Liver (tissue), 2 donors: Measurements from ENCODE around the gene GABRR3.

Source experiments
- YY1 ChIP-seq: IDR thresholded peaks from 2 replicates; pipeline ENCODE4 v1.6.1; 2016; ENCODE audit warnings: antibody characterized with exemption, mild to moderate bottlenecking
- TF ChIP-seq, protein P1 (sequence below): fragments of 150-350 bp; IDR thresholded peaks from 2 replicates; pipeline ENCODE4 v1.5.1; 2017; ENCODE audit warnings: improper control_type of control experiment, low read depth, low read length; ENCODE audit not compliant: missing input control
- donor health status: healthy.

DNA sequence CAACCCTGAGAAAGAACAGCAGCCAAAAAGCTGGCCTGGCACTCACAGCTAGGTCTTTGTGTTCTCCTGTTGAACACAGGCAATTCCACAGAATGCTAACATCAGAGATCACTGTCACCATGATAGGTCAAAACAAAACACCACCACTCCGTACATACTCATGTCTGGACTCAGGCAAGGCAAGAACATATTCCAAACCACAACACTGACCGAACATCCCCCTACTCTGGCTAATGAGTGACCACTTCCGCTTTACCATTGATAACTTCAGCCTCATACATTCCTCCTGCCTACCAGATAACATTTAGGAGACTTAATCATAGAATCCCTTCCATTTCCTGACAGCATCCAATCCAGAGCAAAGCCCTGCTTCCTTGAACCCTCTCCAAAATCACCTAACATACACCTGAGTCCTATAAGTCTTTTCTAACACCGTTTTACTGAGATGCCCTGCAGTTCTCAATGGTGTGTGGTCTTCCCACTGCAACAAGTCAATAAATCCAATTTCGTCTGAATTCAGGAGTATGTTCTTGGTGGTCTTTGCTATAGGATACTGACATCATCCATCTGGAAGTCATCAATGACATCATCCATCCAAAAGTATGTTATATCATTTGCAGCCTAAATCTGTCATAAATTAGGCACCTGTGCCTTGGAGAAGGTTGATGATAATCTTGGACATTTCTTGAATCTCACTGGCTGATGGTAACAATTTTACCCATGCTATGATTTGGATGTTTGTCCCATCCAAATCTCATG lies 86.6 kb downstream of the GABRR3 start:
- no peak for TF ChIP-seq YY1
- TF ChIP-seq, protein P1, sequence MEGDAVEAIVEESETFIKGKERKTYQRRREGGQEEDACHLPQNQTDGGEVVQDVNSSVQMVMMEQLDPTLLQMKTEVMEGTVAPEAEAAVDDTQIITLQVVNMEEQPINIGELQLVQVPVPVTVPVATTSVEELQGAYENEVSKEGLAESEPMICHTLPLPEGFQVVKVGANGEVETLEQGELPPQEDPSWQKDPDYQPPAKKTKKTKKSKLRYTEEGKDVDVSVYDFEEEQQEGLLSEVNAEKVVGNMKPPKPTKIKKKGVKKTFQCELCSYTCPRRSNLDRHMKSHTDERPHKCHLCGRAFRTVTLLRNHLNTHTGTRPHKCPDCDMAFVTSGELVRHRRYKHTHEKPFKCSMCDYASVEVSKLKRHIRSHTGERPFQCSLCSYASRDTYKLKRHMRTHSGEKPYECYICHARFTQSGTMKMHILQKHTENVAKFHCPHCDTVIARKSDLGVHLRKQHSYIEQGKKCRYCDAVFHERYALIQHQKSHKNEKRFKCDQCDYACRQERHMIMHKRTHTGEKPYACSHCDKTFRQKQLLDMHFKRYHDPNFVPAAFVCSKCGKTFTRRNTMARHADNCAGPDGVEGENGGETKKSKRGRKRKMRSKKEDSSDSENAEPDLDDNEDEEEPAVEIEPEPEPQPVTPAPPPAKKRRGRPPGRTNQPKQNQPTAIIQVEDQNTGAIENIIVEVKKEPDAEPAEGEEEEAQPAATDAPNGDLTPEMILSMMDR, result no peak
